ENCODE data around the gene VPS13A. TPM values are rescaled to one million over a fixed set of nuclear protein-coding genes. Genes with fewer than 3 reads are reported as not detected.
"Not testable (repeated sequence)": the region's sequence is repeated elsewhere in the genome, so short reads cannot be mapped to it uniquely, and the experiment has no call there.

VPS13A gene
- total RNA-seq, 2 experiments from 2014 or later: 27.0 to 44.6 TPM

GRCh38 chr9:77399964-77400363 lies 222.6 kb downstream of the VPS13A start:
- no peak overlapping the region for H3K4me2 ChIP-seq (ENCODE audit: low read length)
- H4K20me1 ChIP-seq (ENCODE audit: insufficient read depth, low read length): no peaks in the 10 kb centered on the region
- no peaks in the 10 kb centered on the region for H3K36me3 ChIP-seq (ENCODE audit: insufficient read depth, low read length)
- POLR2A ChIA-PET: no interaction called here
- H3K4me1 ChIP-seq (ENCODE audit: insufficient read depth, low read length, poor library complexity, severe bottlenecking): no peaks in the 10 kb centered on the region
- no peak for TF ChIP-seq CTCF (conservative IDR thresholded peaks at IDR 0.05; ENCODE audit: low read length)
- TF ChIP-seq EZH2phosphoT487 (IDR thresholded peaks at IDR 0.05; ENCODE audit: borderline replicate concordance, low read depth, low read length): no peak
- intact Hi-C loops (cut with micrococcal nuclease; ENCODE audit: unreplicated experiment): no loop called here
- no peak overlapping the region for H2AFZ ChIP-seq (ENCODE audit: low read length)
- no peaks in the 10 kb centered on the region for H3K79me2 ChIP-seq (ENCODE audit: insufficient read depth, low read depth, low read length)
- BruUV-seq (replicated peaks): no TSS peak
- no peak overlapping the region for H3K27ac ChIP-seq (ENCODE audit: low read depth, low read length, poor library complexity, severe bottlenecking)
- no peak for DNase-seq (ENCODE audit: low spot score)
- H3K9me2 ChIP-seq (ENCODE audit: insufficient read depth, low read length): no peaks in the 10 kb centered on the region
- no peak overlapping the region for H3K4me3 ChIP-seq (ENCODE audit: low read depth, low read length, poor library complexity, severe bottlenecking)
- CTCF ChIA-PET (ENCODE audit: unreplicated experiment): no interaction called here
- no peaks in the 10 kb centered on the region for H3K9me3 ChIP-seq (ENCODE audit: low read length)

- no peak for TF ChIP-seq CTCF (conservative IDR thresholded peaks at IDR 0.05; ENCODE audit: low read length)
- TF ChIP-seq EZH2phosphoT487 (IDR thresholded peaks at IDR 0.05; ENCODE audit: borderline replicate concordance, low read depth, low read length): no peak
- no peak for DNase-seq (ENCODE audit: low spot score)
- intact Hi-C loops (cut with micrococcal nuclease; ENCODE audit: unreplicated experiment): no loop called here
- Histone ChIP-seq H2AFZ (ENCODE audit: low read length) (no peak overlapping the region), H3K9me3 (ENCODE audit: low read length) (no peaks in the 10 kb centered on the region), H3K27ac (ENCODE audit: low read depth, low read length, poor library complexity, severe bottlenecking) (no peak overlapping the region), H3K36me3 (ENCODE audit: insufficient read depth, low read length) (peaks cover 9% of the 10 kb centered on the region; the same call in 1 of the 2 replicates), H3K79me2 (ENCODE audit: insufficient read depth, low read depth, low read length) (no peaks in the 10 kb centered on the region), H4K20me1 (ENCODE audit: insufficient read depth, low read length) (no peaks in the 10 kb centered on the region), H3K4me2 (ENCODE audit: low read length) (no peak overlapping the region), H3K4me3 (ENCODE audit: low read depth, low read length, poor library complexity, severe bottlenecking) (no peak overlapping the region), H3K9me2 (ENCODE audit: insufficient read depth, low read length) (no peaks in the 10 kb centered on the region), H3K4me1 (ENCODE audit: insufficient read depth, low read length, poor library complexity, severe bottlenecking) (peaks cover 4% of the 10 kb centered on the region)
- BruUV-seq (replicated peaks): no TSS peak
- ChIA-PET POLR2A (interaction anchor here (0.6 kb wide), 1 partner anchor 8 kb away, joined by 3 read pairs; no protein-coding TSS in a partner anchor), CTCF (ENCODE audit: unreplicated experiment) (no interaction called here)
Observed at GRCh38 chr9:77402286-77402685, 225.0 kb downstream of the VPS13A start.

- ChIA-PET CTCF (ENCODE audit: unreplicated experiment) (no interaction called here), POLR2A (no interaction called here)
- intact Hi-C loops (cut with micrococcal nuclease; ENCODE audit: unreplicated experiment): no loop called here
- H2AFZ ChIP-seq (ENCODE audit: low read length): no peak overlapping the region
- no peaks in the 10 kb centered on the region for H4K20me1 ChIP-seq (ENCODE audit: insufficient read depth, low read length)
- no peak for DNase-seq (ENCODE audit: low spot score)
- peaks cover 18% of the 10 kb centered on the region for H3K36me3 ChIP-seq (ENCODE audit: insufficient read depth, low read length)
- no peaks in the 10 kb centered on the region for H3K9me2 ChIP-seq (ENCODE audit: insufficient read depth, low read length)
- no peaks in the 10 kb centered on the region for H3K9me3 ChIP-seq (ENCODE audit: low read length)
- H3K4me2 ChIP-seq (ENCODE audit: low read length): no peak overlapping the region
- H3K4me3 ChIP-seq (ENCODE audit: low read depth, low read length, poor library complexity, severe bottlenecking): no peak overlapping the region
- no TSS peak for BruUV-seq (replicated peaks)
- H3K27ac ChIP-seq (ENCODE audit: low read depth, low read length, poor library complexity, severe bottlenecking): no peak overlapping the region
- TF ChIP-seq EZH2phosphoT487 (IDR thresholded peaks at IDR 0.05; ENCODE audit: borderline replicate concordance, low read depth, low read length) (no peak), CTCF (conservative IDR thresholded peaks at IDR 0.05; ENCODE audit: low read length) (no peak)
- H3K4me1 ChIP-seq (ENCODE audit: insufficient read depth, low read length, poor library complexity, severe bottlenecking): peaks cover 5% of the 10 kb centered on the region
- H3K79me2 ChIP-seq (ENCODE audit: insufficient read depth, low read depth, low read length): no peaks in the 10 kb centered on the region
Observed at GRCh38 chr9:77403239-77403638, 225.9 kb downstream of the VPS13A start.

- BruUV-seq (replicated peaks); H3K4me3 ChIP-seq (ENCODE audit: low read depth, low read length, poor library complexity, severe bottlenecking); H4K20me1 ChIP-seq (ENCODE audit: insufficient read depth, low read length); POLR2A ChIA-PET; DNase-seq (ENCODE audit: low spot score); H2AFZ ChIP-seq (ENCODE audit: low read length); H3K4me2 ChIP-seq (ENCODE audit: low read length); intact Hi-C loops (cut with micrococcal nuclease; ENCODE audit: unreplicated experiment); H3K27ac ChIP-seq (ENCODE audit: low read depth, low read length, poor library complexity, severe bottlenecking); CTCF ChIA-PET (ENCODE audit: unreplicated experiment); H3K9me3 ChIP-seq (ENCODE audit: low read length); H3K4me1 ChIP-seq (ENCODE audit: insufficient read depth, low read length, poor library complexity, severe bottlenecking); H3K79me2 ChIP-seq (ENCODE audit: insufficient read depth, low read depth, low read length); H3K9me2 ChIP-seq (ENCODE audit: insufficient read depth, low read length): not testable (repeated sequence)
- H3K36me3 ChIP-seq (ENCODE audit: insufficient read depth, low read length): peaks cover 18% of the 10 kb centered on the region
Observed at GRCh38 chr9:77408521-77408920, 231.2 kb downstream of the VPS13A start.
